Measurements from ENCODE around the gene ALG12. TPM values are rescaled to one million over a fixed set of nuclear protein-coding genes. Genes with fewer than 3 reads are reported as not detected.

Gene ALG12
- total and polyA plus RNA-seq, 11 donors: 9.1 to 26.8 (median 15.0) TPM

GRCh38 chr22:49910229-49911155 lies 7.7 kb downstream of the ALG12 start:
- DNase-seq (no peak), ATAC-seq (no peak)
- intact Hi-C loops (cut with DNase I): loop anchor here in 3 of 10 donors (10.0 kb wide), 4 partner anchors 56 to 136 kb away; partner anchors contain the start of gene ZBED4 (in 1 of the 3)
- no peaks in the 10 kb centered on the region for H3K9me3 ChIP-seq
- WGBS, 4 donors: 93 to 95% (median 94%) methylated on average over 20 to 27 of the region's 27 CpGs
- no peak for TF ChIP-seq POLR2A (IDR thresholded peaks at IDR 0.05)
- TF ChIP-seq, protein P1, sequence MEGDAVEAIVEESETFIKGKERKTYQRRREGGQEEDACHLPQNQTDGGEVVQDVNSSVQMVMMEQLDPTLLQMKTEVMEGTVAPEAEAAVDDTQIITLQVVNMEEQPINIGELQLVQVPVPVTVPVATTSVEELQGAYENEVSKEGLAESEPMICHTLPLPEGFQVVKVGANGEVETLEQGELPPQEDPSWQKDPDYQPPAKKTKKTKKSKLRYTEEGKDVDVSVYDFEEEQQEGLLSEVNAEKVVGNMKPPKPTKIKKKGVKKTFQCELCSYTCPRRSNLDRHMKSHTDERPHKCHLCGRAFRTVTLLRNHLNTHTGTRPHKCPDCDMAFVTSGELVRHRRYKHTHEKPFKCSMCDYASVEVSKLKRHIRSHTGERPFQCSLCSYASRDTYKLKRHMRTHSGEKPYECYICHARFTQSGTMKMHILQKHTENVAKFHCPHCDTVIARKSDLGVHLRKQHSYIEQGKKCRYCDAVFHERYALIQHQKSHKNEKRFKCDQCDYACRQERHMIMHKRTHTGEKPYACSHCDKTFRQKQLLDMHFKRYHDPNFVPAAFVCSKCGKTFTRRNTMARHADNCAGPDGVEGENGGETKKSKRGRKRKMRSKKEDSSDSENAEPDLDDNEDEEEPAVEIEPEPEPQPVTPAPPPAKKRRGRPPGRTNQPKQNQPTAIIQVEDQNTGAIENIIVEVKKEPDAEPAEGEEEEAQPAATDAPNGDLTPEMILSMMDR (IDR thresholded peaks at IDR 0.05): no peak
- H3K36me3 ChIP-seq: peaks cover 0 to 76% (median 60%) of the 10 kb centered on the region in 9 donors
- H3K4me3 ChIP-seq: no peak overlapping the region
- no peaks in the 10 kb centered on the region for H3K27me3 ChIP-seq
- H3K27ac ChIP-seq: no peak overlapping the region
- no peaks in the 10 kb centered on the region for H3K4me1 ChIP-seq

GRCh38 chr22:49909476-49910205 lies 8.6 kb downstream of the ALG12 start:
- Histone ChIP-seq H3K27me3 (no peaks in the 10 kb centered on the region), H3K9me3 (no peaks in the 10 kb centered on the region), H3K27ac (no peak overlapping the region), H3K36me3 (peaks cover 0 to 76% (median 65%) of the 10 kb centered on the region in 9 donors), H3K4me1 (no peaks in the 10 kb centered on the region), H3K4me3 (no peak overlapping the region)
- WGBS, 4 donors: 92 to 95% (median 94%) methylated on average over 23 of the region's 23 CpGs
- no peak for TF ChIP-seq POLR2A (IDR thresholded peaks at IDR 0.05)
- TF ChIP-seq, protein P1 (IDR thresholded peaks at IDR 0.05): no peak
- DNase-seq (no peak), ATAC-seq (no peak)
- intact Hi-C loops (cut with DNase I): loop anchor here in 3 of 10 donors (10.0 kb wide), 4 partner anchors 55 to 135 kb away; partner anchors contain the start of gene ZBED4 (in 1 of the 3)

GRCh38 chr22:49907807-49908206 lies 10.4 kb downstream of the ALG12 start:
- 95 to 97% (median 96%) methylated on average over 19 of the region's 19 CpGs for WGBS, 4 donors
- no peak overlapping the region for H3K4me3 ChIP-seq
- DNase-seq: no peak

More at GRCh38 chr22:49907807-49908206, 10.4 kb downstream of the ALG12 start:
- no peak for ATAC-seq
- TF ChIP-seq POLR2A (IDR thresholded peaks at IDR 0.05): no peak
- TF ChIP-seq, protein P1 (IDR thresholded peaks at IDR 0.05): no peak
- intact Hi-C loops (cut with DNase I): no loop called here
- peaks cover 0 to 84% (median 71%) of the 10 kb centered on the region in 9 donors for H3K36me3 ChIP-seq
- H3K4me1 ChIP-seq: peaks cover 0 to 10% (median 0%) of the 10 kb centered on the region in 12 donors
- no peaks in the 10 kb centered on the region for H3K9me3 ChIP-seq
- no peak overlapping the region for H3K27ac ChIP-seq
- no peaks in the 10 kb centered on the region for H3K27me3 ChIP-seq
